ENCODE data around the gene NALCN.

- TF ChIP-seq CTCF (IDR thresholded peaks at IDR 0.05; ENCODE audit: insufficient read depth, low read depth, low read length) (no peak), EZH2 (IDR thresholded peaks at IDR 0.05; ENCODE audit: insufficient read depth, low read length) (no peak)
These were observed 151.4 kb downstream of the NALCN start for GRCh38 chr13:101264931-101265330.

Measured in astrocyte (in vitro differentiated cells and primary cell).